Fibroblast of lung (primary cell): ENCODE results near the gene EPS8L3.
A peak's percentile ranks its signal among the peaks of the same experiment; 100 is the strongest.

Experiments used
- CTCF ChIP-seq, 2 donors: IDR thresholded peaks in 1 of 2; conservative IDR thresholded peaks in 1 of 2; 1 replicate in 1 of 2; 2 replicates in 1 of 2; pipeline ENCODE4 v1.5.1; 2011 to 2012; ENCODE audit warnings: low read length in 2 of 2, control low read depth in 1 of 2, inconsistent platforms in 1 of 2, low read depth in 1 of 2, mild to moderate bottlenecking in 1 of 2
- EZH2 ChIP-seq: IDR thresholded peaks from 2 replicates; pipeline ENCODE4 v1.5.1; 2012; ENCODE audit warnings: low read length, control low read depth, mild to moderate bottlenecking; ENCODE audit errors: missing control alignments

GRCh38 chr1:109790735-109791494 is 27.2 kb upstream of the EPS8L3 start:
- peak; percentile 15 to 32 for TF ChIP-seq CTCF (conservative IDR thresholded peaks at IDR 0.05 in 1 of 2, IDR thresholded peaks at IDR 0.05 in 1 of 2; ENCODE audit: low read depth in 1 of 2, low read length in 2 of 2)
- TF ChIP-seq EZH2: no peak
